Measurements from ENCODE around the gene MPRIP. TPM values are rescaled to one million over a fixed set of nuclear protein-coding genes. Genes with fewer than 3 reads are reported as not detected.

Gene MPRIP
- polyA plus RNA-seq, 1 of the 3 experiments (the other 2 are of a cell fraction), result 64.4 TPM

GRCh38 chr17:17226451-17227265 lies 184.4 kb downstream of the MPRIP start:
- Histone ChIP-seq H3K4me3 (ENCODE audit: low read depth in 2 of 2, low read length in 1 of 2) (no peak overlapping the region), H3K27me3 (ENCODE audit: insufficient read depth) (no peaks in the 10 kb centered on the region), H3K9me2 (no peaks in the 10 kb centered on the region), H3K9me3 (no peaks in the 10 kb centered on the region), H3K4me2 (no peak overlapping the region), H2AFZ (ENCODE audit: low read depth) (no peak overlapping the region), H4K20me1 (ENCODE audit: insufficient read depth) (no peaks in the 10 kb centered on the region), H3K9ac (no peak overlapping the region), H3K79me2 (ENCODE audit: insufficient read depth) (no peaks in the 10 kb centered on the region; the same call in 1 of the 2 replicates), H3K27ac (ENCODE audit: low read depth in 2 of 2, low read length in 1 of 2) (no peak overlapping the region), H3F3A (replicated peaks; ENCODE audit: insufficient read depth) (no peaks in the 10 kb centered on the region), H3K36me3 (replicated peaks in 1 of 2; ENCODE audit: control insufficient read depth in 1 of 2, insufficient read depth in 2 of 2, low read length in 1 of 2) (peaks cover 38 to 58% of the 10 kb centered on the region in 2 experiments), H3K4me1 (ENCODE audit: control insufficient read depth in 1 of 2, insufficient read depth in 2 of 2, low read depth in 1 of 2, low read length in 1 of 2) (no peaks in the 10 kb centered on the region)
- POLR2A ChIA-PET, result no interaction called here
- no peak for DNase-seq
- 97% methylated on average over 7 of the region's 16 CpGs for WGBS (ENCODE audit: low lambda C conversion rate)
- CTCF ChIA-PET, result interaction anchor here (0.8 kb wide), 1 partner anchor 9 kb away, joined by 4 read pairs; no protein-coding TSS in a partner anchor
- TF ChIP-seq, protein P1, sequence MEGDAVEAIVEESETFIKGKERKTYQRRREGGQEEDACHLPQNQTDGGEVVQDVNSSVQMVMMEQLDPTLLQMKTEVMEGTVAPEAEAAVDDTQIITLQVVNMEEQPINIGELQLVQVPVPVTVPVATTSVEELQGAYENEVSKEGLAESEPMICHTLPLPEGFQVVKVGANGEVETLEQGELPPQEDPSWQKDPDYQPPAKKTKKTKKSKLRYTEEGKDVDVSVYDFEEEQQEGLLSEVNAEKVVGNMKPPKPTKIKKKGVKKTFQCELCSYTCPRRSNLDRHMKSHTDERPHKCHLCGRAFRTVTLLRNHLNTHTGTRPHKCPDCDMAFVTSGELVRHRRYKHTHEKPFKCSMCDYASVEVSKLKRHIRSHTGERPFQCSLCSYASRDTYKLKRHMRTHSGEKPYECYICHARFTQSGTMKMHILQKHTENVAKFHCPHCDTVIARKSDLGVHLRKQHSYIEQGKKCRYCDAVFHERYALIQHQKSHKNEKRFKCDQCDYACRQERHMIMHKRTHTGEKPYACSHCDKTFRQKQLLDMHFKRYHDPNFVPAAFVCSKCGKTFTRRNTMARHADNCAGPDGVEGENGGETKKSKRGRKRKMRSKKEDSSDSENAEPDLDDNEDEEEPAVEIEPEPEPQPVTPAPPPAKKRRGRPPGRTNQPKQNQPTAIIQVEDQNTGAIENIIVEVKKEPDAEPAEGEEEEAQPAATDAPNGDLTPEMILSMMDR (IDR thresholded peaks at IDR 0.05), result no peak
- TF ChIP-seq TCF12 (IDR thresholded peaks at IDR 0.05) (no peak), CHD2 (IDR thresholded peaks at IDR 0.05; ENCODE audit: low read length, partially characterized antibody) (no peak), TAF1 (IDR thresholded peaks at IDR 0.05; ENCODE audit: borderline replicate concordance, low read depth, low read length) (no peak)

DNA sequence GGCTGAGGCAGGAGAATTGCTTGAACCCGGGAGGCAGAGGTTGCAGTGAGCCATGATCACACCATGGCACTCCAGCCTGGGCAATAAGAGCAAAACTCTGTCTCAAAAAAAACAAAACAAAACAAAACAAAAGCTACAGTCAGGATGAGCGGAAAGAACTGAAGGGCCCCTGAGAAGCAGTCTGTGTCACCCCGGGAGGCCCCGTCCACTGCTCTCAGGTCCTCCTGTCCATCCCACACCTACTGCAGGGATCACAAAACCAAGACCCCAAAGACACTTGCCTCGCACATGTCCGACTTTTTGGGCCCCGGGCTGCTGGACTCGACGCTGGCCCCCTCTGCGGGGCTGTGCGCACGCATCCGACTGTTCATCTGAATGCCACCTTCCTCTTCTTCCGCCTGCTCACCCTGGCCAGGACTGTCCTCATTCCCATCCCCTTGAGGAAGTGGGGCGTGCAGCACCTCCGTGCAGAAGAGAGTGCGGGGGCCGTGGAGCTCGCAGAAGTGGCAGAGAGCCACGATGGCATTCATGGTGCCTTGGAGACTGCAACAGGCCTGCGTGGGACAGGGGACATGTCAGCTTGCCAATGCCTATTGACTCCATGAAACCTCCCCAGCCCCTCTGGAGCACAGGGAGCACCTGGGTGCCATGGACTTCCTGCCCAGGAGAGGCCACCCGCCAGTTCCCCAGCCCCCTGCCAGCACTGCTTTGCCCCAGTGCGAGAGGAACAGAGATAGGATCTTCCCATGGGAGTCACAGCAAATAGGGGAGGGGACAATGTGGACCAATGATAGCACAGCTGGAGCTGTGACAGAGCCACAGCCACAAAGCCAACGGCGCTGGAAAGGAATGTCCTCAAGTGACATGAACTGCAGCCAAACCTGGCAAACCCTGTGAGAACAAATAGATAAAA lies 185.6 kb downstream of the MPRIP start:
- H3K4me3 ChIP-seq (ENCODE audit: low read depth in 2 of 2, low read length in 1 of 2), result no peak overlapping the region
- no peak overlapping the region for H3K9ac ChIP-seq
- H3K79me2 ChIP-seq (ENCODE audit: insufficient read depth), result peaks cover 8% of the 10 kb centered on the region
- H3K4me1 ChIP-seq (ENCODE audit: control insufficient read depth in 1 of 2, insufficient read depth in 2 of 2, low read depth in 1 of 2, low read length in 1 of 2), result no peaks in the 10 kb centered on the region
- TF ChIP-seq SMC3 (IDR thresholded peaks at IDR 0.05; ENCODE audit: low read depth, low read length) (no peak), EZH2phosphoT487 (IDR thresholded peaks at IDR 0.05; ENCODE audit: borderline replicate concordance, low read depth) (no peak), USF1 (IDR thresholded peaks at IDR 0.05; ENCODE audit: borderline replicate concordance, low read depth) (no peak), TCF12 (IDR thresholded peaks at IDR 0.05) (no peak), ELF1 (IDR thresholded peaks at IDR 0.05) (no peak), RAD21 (IDR thresholded peaks at IDR 0.05; ENCODE audit: low read length) (no peak), NRF1 (IDR thresholded peaks at IDR 0.05; ENCODE audit: low read depth, low read length) (no peak)
- TF ChIP-seq, protein P1 (IDR thresholded peaks at IDR 0.05), result no peak
- TF ChIP-seq, protein P2, sequence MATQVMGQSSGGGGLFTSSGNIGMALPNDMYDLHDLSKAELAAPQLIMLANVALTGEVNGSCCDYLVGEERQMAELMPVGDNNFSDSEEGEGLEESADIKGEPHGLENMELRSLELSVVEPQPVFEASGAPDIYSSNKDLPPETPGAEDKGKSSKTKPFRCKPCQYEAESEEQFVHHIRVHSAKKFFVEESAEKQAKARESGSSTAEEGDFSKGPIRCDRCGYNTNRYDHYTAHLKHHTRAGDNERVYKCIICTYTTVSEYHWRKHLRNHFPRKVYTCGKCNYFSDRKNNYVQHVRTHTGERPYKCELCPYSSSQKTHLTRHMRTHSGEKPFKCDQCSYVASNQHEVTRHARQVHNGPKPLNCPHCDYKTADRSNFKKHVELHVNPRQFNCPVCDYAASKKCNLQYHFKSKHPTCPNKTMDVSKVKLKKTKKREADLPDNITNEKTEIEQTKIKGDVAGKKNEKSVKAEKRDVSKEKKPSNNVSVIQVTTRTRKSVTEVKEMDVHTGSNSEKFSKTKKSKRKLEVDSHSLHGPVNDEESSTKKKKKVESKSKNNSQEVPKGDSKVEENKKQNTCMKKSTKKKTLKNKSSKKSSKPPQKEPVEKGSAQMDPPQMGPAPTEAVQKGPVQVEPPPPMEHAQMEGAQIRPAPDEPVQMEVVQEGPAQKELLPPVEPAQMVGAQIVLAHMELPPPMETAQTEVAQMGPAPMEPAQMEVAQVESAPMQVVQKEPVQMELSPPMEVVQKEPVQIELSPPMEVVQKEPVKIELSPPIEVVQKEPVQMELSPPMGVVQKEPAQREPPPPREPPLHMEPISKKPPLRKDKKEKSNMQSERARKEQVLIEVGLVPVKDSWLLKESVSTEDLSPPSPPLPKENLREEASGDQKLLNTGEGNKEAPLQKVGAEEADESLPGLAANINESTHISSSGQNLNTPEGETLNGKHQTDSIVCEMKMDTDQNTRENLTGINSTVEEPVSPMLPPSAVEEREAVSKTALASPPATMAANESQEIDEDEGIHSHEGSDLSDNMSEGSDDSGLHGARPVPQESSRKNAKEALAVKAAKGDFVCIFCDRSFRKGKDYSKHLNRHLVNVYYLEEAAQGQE (IDR thresholded peaks at IDR 0.05; ENCODE audit: low read depth, low read length), result no peak
- ChIA-PET CTCF (interaction anchor here (0.6 to 1.6 kb wide), 2 partner anchors 46 to 342 kb away, joined by 3 read pairs; no protein-coding TSS in a partner anchor), POLR2A (no interaction called here)
- no peak for DNase-seq
- H3K27me3 ChIP-seq (ENCODE audit: insufficient read depth), result no peaks in the 10 kb centered on the region
- H3K9me3 ChIP-seq, result no peaks in the 10 kb centered on the region
- H3K27ac ChIP-seq (ENCODE audit: low read depth in 2 of 2, low read length in 1 of 2), result no peak overlapping the region
- WGBS (ENCODE audit: low lambda C conversion rate), result 97% methylated on average over 25 of the region's 25 CpGs
- peaks cover 36 to 55% of the 10 kb centered on the region in 2 experiments for H3K36me3 ChIP-seq (replicated peaks in 1 of 2; ENCODE audit: control insufficient read depth in 1 of 2, insufficient read depth in 2 of 2, low read length in 1 of 2)
- H3K4me2 ChIP-seq, result no peak overlapping the region
- no peaks in the 10 kb centered on the region for H3K9me2 ChIP-seq
- no peaks in the 10 kb centered on the region for H3F3A ChIP-seq (replicated peaks; ENCODE audit: insufficient read depth)
- H4K20me1 ChIP-seq (ENCODE audit: insufficient read depth), result no peaks in the 10 kb centered on the region; the same call in 1 of the 2 replicates
- H2AFZ ChIP-seq (ENCODE audit: low read depth), result no peak overlapping the region
